Kidney epithelial cell (primary cell): ENCODE measurements around the gene MMEL1. TPM values are rescaled to one million over a fixed set of nuclear protein-coding genes. Genes with fewer than 3 reads are reported as not detected.

Source experiments
- DNase-seq: peaks from one replicate; pipeline ENCODE4 v3.0.0-alpha.2; 2010; ENCODE audit warnings: low read depth
- H3K27me3 ChIP-seq: 2 replicates; pipeline ENCODE4 v1.6.0; 2011; ENCODE audit warnings: low read length; ENCODE audit not compliant: control insufficient read depth, insufficient read depth
- H3K36me3 ChIP-seq: 2 replicates; pipeline ENCODE4 v1.5.1; 2011; ENCODE audit warnings: low read length; ENCODE audit not compliant: control insufficient read depth, insufficient read depth
- H3K4me3 ChIP-seq: 2 replicates; pipeline ENCODE4 v1.5.1; 2011; ENCODE audit warnings: low read depth, mild to moderate bottlenecking, control low read depth, low read length
- CTCF ChIP-seq: IDR thresholded peaks from 2 replicates; pipeline ENCODE4 v1.5.1; 2011; ENCODE audit warnings: mild to moderate bottlenecking, moderate library complexity, low read length, control low read depth, inconsistent platforms; ENCODE audit not compliant: insufficient read depth, poor library complexity, severe bottlenecking
- total RNA-seq: library from RNA; depleted of rRNA; stranded (reverse); fragments of >200 nt; gene quantifications from 2 replicates; pipeline ENCODE4 v1.2.3, GENCODE V29; 2015

MMEL1 gene
- total RNA-seq, 1 donor from 2014 or later: not detected

- Histone ChIP-seq H3K36me3 (no peaks in the 10 kb centered on the region), H3K27me3 (peaks cover 6% of the 10 kb centered on the region), H3K4me3 (no peak overlapping the region)
- DNase-seq: no peak
- no peak for TF ChIP-seq CTCF
These were observed 2.7 kb upstream of the MMEL1 start for GRCh38 chr1:2635361-2636010.

GRCh38 chr1:2633936-2634491 is 1.2 kb upstream of the MMEL1 start:
- Histone ChIP-seq H3K27me3 (peaks cover 19% of the 10 kb centered on the region), H3K36me3 (no peaks in the 10 kb centered on the region), H3K4me3 (no peak overlapping the region)
- no peak for TF ChIP-seq CTCF
- DNase-seq: no peak

- Histone ChIP-seq H3K36me3 (no peaks in the 10 kb centered on the region), H3K4me3 (no peak overlapping the region), H3K27me3 (peaks cover 23% of the 10 kb centered on the region)
- no peak for DNase-seq
- TF ChIP-seq CTCF: no peak
These were observed 635 bp upstream of the MMEL1 start for GRCh38 chr1:2633366-2633935.

- no peak overlapping the region for H3K4me3 ChIP-seq
- no peak for DNase-seq
- no peaks in the 10 kb centered on the region for H3K36me3 ChIP-seq
- peaks cover 30% of the 10 kb centered on the region for H3K27me3 ChIP-seq
- no peak for TF ChIP-seq CTCF
These were observed 775 bp downstream of the MMEL1 start for GRCh38 chr1:2632051-2632430.

GRCh38 chr1:2631136-2632050 is 1.4 kb downstream of the MMEL1 start:
- no peak for DNase-seq
- Histone ChIP-seq H3K36me3 (no peaks in the 10 kb centered on the region), H3K27me3 (peaks cover 32% of the 10 kb centered on the region), H3K4me3 (no peak overlapping the region)
- TF ChIP-seq CTCF: no peak
